HG03354 (cell line): ENCODE data around the gene NAPB.
A peak's percentile ranks its signal among the peaks of the same experiment; 100 is the strongest.
"Not testable (repeated sequence)": the region's sequence is repeated elsewhere in the genome, so short reads cannot be mapped to it uniquely, and the experiment has no call there.

ENCODE experiments used
- ATAC-seq: cut with Tn5 transposase; IDR thresholded peaks from one replicate; pipeline ENCODE4 v1.9.1; 2021; ENCODE audit warnings: mild to moderate bottlenecking; ENCODE audit not compliant: unreplicated experiment, poor library complexity, severe bottlenecking

The NAPB gene

GRCh38 chr20:23420943-23421931, at the start of gene NAPB:
Gene NAPB, minus strand, starts transcription at chr20:23421488. Its CDS starts 86 bp downstream, at chr20:23421402.
- peak; percentile 97 for ATAC-seq

DNA sequence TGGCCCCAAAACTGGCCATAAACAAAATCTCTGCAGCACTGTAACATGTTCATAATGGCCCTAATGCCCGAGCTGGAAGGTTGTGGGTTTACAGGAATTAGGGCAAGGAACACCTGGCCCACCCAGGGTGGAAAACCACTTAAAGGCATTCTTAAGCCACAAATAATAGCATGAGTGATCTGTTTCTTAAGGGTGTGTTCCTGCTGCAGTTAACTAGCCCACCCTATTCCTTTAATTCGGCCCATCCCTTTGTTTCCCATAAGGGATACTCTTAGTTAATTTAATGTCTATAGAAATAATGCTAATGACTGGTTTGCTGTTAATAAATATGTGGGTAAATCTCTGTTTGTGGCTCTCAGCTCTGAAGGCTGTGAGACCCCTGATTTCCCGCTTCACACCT, 45.7 kb upstream of the NAPB start:
- ATAC-seq: not testable (repeated sequence)

- ATAC-seq: no peak
Observed at GRCh38 chr20:23461180-23461579, 39.9 kb upstream of the NAPB start.

DNA sequence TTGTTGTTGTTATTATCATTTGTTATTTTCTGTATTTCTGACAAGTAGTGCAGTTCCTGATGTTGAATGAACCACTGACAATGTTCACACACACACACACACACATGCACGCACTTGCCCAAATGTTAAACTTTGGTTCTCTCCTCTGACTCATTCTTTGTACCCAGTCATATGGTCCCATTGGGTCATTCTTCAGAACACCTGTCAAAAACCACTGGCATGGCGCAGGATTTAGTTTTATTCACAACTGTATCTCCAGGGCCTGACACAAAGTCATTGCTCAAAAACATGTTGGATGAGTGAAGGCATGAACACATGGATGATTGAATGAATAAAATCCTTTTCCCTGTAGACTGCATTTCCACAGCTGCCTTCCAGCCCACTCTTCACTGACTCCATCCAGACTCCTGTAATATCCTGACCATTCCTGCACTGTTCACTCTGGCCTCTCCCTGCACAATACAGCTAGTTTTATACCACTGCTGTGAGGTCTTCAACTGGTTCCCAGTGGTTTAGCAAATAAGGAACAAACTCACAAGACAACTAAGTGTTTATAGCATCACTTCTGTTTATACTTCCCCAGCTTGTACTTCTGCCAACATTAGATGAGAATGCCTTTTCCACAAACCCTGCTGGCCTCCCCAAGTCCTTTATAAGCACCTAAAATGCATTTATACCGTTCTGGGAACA, 38.3 kb upstream of the NAPB start:
- ATAC-seq: no peak

DNA sequence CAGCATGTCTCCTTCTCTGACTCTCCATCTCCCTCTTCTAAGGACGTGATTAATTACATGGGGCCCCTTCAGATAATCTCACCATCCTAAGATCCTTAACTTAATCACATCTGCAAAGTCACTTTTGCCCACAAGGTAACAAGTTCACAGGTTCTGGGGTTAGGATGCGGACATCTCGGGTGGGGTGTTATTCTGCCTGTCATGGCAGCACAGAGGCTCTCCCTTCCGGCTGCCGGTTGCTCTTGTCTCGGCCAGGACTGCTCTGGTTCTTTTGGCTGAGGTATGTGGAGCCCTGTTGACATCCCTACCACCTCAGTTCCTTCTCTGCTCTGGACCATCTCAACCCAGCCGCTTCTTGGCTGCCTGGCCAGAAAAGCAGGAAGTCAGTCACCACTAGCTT, 35.6 kb upstream of the NAPB start:
- ATAC-seq: no peak

GRCh38 chr20:23456409-23456808, 35.1 kb upstream of the NAPB start:
- no peak for ATAC-seq

DNA sequence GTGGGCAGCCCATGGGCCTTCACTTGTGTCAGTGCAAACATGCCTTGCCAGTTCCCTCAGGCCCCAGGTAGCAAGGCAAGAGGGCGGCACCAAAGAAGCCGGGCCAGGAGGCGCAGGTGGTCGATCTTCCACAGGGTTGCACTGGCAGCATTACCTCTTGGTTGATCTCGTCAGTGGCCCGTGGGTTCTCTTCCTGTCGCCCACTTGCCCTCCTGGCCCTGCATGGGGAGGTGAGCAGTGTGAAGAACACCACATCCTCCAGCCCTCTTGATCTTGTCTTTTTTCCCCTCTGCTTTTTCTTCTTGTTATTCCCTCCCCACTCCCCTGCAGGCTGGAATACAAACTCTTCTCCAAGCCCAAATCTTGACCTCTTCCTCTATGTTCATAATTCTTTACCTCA, 34.4 kb upstream of the NAPB start:
- no peak for ATAC-seq

DNA sequence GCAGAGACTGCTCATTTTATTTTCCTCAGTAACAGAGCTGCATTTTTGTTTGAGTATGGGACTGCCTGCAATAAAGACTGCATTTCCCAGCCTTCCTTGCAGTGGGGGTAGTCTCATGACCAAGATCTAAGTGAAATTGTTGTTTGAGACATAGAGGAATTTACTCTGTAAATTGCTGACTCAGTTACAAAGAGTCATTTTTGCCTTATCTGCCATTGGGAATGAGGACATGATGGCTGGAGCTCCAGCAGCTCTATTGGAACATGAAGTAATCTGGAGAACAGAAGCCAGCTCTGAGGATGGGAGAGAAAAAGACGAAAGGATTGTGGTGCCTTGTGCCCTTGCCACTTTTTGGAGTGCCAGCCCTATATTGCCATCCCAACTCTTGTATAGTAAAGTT, 33.5 kb upstream of the NAPB start:
- no peak for ATAC-seq

DNA sequence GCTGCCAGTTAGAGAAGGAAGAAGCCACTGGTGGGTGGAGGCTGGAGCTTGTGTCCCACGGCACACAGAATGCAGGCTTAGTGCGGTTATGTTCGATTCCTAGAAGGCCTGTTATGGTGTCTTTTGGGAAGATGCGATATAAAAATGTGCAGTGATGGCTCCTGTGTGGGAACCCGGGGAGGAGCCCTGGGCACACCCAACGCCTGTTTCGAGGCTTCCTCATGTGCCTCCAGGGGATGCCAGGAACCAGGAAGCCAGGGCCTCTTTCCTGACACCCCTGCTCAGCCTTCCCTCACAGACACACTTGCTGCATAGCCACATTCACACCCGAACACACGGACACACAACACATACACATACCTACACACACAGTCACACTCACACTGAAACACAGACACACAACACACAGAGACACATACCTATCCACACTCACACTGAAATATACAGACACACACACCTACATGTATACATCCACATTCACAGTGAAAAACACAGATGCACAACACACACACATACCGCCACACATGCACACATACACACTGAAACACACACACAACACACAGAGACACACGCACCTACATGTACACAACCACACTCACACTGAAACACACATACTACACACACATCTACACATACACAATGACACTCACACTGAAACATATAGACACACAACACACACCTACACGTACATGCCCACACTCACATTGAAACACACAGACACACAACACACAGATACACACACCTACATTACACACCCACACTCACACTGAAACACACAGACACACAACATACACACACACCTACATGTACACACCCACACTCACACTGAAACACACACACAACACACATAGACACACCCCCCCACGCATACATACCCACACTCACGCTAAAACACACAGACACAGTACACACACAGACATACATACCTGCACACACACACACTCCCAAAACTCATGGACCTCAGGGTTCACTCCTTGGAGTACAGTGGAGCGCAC, 32.6 kb upstream of the NAPB start:
- ATAC-seq: no peak

- no peak for ATAC-seq
Observed at GRCh38 chr20:23452776-23453175, 31.5 kb upstream of the NAPB start, which contains the start of gene CST11. Gene CST11, minus strand, starts transcription at chr20:23452876. Its CDS starts 65 bp downstream, at chr20:23452811.

- ATAC-seq: no peak
Observed at GRCh38 chr20:23451956-23452487, 30.7 kb upstream of the NAPB start.

DNA sequence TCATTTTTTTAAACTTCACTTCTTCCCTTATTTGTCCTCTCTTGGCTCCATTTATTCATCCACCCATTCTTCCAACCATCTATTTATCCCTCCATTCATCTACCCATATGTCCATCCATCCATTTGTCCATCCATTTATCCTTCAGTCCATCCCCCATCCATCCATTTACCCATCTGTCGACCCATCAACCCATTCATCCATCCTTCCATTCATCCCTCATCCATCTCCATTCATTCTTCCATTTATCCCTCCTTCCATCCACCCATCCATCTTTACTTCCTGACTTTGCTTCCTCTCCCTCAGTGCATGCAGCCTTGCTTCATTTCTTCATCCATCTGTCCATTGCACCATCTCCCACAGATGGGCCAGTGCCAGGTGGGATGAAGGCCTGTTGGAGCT, 29.6 kb upstream of the NAPB start:
- ATAC-seq: no peak

DNA sequence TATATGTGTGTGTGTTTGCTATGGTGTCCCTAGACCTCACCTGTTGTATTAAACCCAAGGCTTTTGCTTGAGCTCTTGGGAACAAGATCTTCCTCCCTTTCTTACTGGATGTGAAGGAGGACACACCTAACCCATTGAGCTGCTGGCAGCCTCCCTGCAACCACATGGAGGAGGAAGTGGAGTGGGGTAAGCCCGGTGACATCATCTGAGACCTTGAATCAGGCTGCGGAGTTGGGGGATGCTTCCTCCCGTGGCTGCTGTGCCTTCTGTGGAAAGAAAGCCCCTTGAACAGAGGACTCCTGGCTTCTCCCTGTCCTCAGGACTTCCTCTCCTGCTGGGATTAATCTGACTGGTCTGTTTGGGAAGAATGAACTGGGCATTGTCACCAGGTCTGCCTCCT, 28.1 kb upstream of the NAPB start:
- ATAC-seq: no peak

DNA sequence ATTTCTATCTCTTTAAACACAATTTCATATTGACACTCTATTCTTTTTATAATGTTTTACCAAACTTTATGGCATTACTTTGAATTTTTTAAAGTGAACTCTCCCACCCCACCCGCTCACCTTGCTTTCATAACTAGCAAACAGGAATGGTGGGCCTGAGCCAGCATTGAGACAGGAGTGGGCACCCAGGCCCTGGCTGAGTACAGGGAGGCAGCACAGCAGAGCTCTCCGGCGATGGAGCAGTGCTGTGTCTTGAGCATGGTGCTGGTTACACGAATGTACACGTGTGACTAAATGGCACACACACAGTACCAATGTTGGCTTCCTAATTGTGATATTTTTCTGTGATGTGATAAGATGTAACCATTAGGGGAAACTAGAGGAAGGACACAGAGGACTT, 26.9 kb upstream of the NAPB start:
- ATAC-seq: no peak

GRCh38 chr20:23446505-23446904, 25.2 kb upstream of the NAPB start:
- ATAC-seq: peak; percentile 64

- no peak for ATAC-seq
Observed at GRCh38 chr20:23445596-23446217, 24.4 kb upstream of the NAPB start.

GRCh38 chr20:23444859-23445258, 23.6 kb upstream of the NAPB start:
- no peak for ATAC-seq

DNA sequence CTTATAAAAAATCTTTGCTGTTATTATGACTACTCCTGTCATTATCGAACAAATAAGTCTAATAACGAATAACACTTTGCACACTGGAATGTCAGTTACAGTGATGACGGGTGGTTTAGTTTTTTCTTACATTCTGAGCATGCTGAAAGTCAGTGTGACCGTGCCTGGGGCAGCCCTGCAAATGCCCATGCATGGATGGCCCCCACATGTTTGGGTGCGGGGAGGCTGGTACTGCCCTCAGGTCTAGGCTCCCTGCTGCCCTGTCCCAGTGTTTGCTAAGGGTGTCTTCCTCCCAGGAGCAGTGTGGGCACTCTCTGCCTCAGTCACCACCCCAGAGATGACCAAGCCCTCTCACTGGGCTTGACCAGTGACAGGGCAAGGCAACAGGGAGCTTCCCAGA, 21.1 kb upstream of the NAPB start:
- no peak for ATAC-seq

GRCh38 chr20:23441850-23442313, 20.6 kb upstream of the NAPB start:
- peak; percentile 78 for ATAC-seq
